GM12873 (cell line): Measurements from ENCODE around the gene TMEM120B.

ENCODE experiments used
- TF ChIP-seq, protein P1 (sequence below): IDR thresholded peaks from 2 replicates; pipeline ENCODE4 v1.5.1; 2012; ENCODE audit warnings: low read depth, mild to moderate bottlenecking, moderate library complexity, low read length, control low read depth; ENCODE audit not compliant: insufficient read depth; ENCODE audit errors: missing control alignments

The TMEM120B gene

DNA sequence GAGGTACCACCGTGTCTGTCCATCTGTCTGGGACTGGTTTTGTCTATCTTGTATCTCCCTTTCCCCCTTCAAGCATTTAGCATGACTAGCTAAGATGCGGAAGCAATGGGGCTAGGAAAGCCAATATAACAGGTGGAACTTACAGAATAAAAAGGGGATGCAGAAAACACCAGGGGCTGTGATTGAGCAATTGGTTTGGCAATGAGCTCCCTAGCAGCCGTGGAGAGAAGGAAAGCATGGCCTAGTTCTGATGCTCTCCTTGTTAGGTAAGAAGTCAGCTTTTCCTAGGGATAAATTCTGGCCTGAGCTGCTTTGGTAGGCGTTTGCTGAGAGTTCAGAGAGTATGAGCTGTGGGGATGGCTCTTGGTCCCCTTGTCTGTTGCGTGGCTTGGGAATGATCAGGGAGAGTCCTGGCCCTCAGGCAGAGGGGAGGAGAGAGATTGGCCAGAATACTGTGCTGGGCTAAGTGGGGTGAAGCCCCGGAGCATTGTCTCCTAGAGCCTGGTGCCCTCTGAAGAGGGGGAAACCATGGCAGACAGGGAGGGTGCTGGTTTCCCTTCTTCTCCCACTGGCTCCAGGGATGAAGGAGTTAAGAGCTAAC is 98.4 kb downstream of the TMEM120B start:
- TF ChIP-seq, protein P1, sequence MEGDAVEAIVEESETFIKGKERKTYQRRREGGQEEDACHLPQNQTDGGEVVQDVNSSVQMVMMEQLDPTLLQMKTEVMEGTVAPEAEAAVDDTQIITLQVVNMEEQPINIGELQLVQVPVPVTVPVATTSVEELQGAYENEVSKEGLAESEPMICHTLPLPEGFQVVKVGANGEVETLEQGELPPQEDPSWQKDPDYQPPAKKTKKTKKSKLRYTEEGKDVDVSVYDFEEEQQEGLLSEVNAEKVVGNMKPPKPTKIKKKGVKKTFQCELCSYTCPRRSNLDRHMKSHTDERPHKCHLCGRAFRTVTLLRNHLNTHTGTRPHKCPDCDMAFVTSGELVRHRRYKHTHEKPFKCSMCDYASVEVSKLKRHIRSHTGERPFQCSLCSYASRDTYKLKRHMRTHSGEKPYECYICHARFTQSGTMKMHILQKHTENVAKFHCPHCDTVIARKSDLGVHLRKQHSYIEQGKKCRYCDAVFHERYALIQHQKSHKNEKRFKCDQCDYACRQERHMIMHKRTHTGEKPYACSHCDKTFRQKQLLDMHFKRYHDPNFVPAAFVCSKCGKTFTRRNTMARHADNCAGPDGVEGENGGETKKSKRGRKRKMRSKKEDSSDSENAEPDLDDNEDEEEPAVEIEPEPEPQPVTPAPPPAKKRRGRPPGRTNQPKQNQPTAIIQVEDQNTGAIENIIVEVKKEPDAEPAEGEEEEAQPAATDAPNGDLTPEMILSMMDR: no peak

DNA sequence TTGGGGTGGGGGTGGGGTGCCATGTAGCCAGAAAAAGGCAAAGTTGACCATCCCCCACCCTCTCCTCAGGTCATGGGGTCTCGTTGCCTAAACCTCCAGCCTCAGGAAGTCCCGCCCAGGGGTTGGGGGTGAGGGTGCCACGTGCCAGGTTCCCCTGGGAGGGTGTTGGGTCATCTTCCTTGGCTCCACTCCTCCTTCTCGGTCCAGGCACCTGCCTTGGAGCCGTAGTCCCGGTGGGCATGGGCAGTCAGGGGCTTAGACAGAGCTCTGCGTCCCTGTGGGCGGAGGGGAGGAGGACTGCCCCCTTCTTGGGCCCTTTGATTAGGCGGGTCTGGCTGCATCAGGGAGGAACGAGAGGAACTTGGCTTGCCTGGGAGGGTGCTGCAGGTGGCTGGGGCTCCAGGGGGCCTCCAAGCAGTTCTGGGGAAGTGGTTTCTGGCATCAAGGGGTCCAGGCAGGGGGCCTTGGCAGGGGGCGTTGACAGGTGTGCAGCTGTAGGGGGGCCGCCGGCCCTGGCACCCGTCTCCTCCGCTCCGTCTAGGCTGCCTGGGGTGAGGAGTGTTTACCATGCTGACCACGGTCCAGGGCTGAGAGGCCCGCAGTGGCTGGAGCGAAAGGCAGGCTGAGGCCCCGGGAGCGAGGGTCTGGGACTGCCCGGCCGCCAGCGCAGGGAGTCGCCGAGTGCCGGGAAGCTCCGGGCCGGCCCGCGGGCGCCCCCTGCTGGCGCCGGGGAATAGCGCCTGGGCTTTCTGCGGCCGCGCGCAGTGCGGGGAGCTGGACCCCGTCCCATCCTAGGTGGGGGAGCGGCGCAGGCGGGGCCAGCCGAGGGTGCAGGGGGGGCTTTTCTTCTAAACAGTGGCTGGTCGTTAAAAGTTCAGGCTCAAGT is 99.1 kb downstream of the TMEM120B start:
- TF ChIP-seq, protein P1: peak; percentile 85

DNA sequence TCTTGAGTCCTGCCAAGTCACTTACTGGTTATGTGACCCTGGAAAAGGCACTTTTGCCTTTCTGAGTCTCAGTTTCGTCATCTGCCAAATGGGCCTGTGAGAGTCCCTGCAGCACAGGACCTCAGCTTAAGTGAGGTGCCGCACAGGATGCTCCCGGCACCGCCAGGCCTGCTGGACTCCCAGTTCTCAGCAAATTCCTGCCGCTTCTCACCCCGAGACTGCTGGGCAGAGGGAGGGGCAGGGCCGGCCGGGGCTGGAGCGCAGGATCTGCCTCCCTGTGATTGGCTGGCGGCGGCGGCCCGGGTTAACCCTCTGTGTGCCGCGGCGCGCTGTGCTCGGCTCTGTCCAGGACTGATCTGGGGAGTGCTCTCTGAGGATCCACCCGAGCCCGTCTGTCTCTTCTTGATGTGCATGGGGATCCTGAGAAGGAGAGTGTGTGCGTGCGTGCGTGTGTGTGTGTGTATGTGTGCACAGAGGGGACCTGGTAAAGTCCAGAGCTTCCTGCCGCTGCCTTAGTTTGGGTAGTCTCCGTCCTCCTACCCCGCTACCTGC is 99.8 kb downstream of the TMEM120B start:
- TF ChIP-seq, protein P1: no peak

DNA sequence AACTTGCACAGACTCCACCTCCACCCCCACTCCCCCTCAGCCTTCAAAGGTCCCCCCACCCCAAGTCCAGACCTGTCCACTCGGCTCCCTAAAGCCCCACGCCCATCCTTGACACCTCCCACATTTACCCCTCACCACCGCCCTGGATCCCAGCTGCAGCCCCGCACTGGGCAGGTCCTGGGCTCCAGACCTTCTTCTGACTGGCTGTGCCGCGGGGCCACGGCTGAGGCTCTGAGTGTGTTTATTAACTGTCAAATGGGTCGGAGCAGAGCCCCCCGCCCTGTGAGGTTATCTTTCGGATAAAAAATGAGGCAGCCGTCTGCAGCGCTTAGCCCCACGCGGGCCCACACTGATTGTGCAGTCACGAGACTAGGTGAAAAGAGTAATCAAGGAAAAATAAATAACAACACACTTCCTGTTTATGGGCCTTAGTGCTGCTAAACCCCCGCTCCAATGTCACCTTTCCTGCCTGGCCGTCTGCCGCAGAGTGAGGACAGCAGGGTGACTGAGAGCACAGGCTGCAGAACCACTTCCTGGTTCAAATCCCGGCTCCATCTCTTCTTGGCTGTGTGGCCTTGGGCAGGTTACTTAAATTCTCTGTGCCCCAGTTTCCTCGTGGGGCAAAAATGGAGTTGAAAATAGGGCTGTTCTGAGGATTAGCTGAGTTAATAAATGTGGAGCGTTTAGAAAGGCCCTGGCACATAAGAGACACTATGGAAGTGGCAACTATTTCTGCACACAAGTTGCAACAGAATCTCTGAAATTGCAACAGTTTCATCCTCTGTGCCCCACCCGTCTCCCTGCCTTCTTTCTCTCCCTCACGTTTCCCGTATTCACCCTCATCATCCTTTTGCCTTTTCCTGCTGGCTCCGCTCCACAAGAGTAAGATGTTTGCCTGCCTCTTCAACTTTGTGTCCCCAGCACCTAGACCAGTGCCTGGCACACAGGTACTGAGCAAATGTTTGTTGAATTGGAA is 100.7 kb downstream of the TMEM120B start:
- TF ChIP-seq, protein P1: no peak

DNA sequence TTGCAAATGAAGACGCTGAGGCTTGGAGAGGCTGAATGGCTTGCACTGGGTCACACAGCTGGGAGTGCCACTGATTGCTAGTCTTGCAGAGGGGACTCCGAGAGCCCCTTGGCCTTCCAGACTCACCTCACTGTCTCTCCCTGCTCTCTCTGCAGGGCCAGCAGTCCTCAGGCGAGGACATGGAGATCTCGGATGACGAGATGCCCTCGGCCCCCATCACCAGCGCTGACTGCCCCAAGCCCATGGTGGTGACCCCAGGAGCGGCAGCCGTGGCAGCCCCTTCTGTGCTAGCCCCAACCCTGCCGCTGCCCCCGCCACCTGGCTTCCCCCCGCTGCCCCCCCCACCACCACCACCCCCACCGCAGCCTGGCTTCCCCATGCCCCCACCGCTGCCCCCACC is 101.4 kb downstream of the TMEM120B start:
- TF ChIP-seq, protein P1: no peak

DNA sequence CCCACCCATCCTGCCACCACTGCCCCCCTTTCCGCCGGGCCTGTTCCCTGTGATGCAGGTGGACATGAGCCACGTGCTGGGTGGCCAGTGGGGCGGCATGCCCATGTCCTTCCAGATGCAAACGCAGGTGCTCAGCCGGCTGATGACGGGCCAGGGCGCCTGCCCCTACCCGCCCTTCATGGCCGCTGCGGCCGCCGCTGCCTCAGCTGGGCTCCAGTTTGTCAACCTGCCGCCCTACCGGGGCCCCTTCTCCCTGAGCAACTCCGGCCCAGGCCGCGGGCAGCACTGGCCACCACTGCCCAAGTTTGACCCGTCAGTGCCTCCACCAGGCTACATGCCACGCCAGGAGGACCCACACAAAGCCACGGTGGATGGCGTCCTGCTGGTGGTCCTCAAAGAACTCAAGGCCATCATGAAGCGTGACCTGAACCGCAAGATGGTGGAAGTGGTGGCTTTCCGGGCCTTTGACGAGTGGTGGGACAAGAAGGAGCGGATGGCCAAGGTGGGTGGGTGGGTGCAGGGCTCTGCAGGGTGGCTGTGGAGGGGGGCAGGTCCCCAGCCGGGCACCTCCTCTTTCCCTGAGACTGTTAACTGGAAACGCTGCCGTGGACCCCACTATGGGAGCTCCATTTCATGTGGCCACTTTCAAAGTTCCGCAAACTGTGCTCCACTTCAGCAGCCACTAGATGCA is 102.0 kb downstream of the TMEM120B start:
- TF ChIP-seq, protein P1: no peak
